ENCODE results near the gene RNFT1. TPM values are rescaled to one million over a fixed set of nuclear protein-coding genes. Genes with fewer than 3 reads are reported as not detected.
"Not testable (repeated sequence)": the region's sequence is repeated elsewhere in the genome, so short reads cannot be mapped to it uniquely, and the experiment has no call there.

Gene RNFT1
- total RNA-seq, 2 experiments from 2014 or later, result 9.7 to 11.1 TPM

- Mint-ChIP-seq H3K4me3 (peak overlapping the region; percentile 87), H3K9me3 (ENCODE audit: insufficient read depth) (no peaks in the 10 kb centered on the region), H3K4me1 (ENCODE audit: low read depth) (peaks cover 19% of the 10 kb centered on the region), H3K36me3 (ENCODE audit: low read depth) (peaks cover 7% of the 10 kb centered on the region), H3K27ac (peak overlapping the region; percentile 96), H3K27me3 (ENCODE audit: low read depth) (no peaks in the 10 kb centered on the region)
- DNase-seq (peak; percentile 65), ATAC-seq (peak; percentile 53)
- ChIA-PET CTCF (interaction anchor here (2.0 kb wide), 1 partner anchor 73 kb away, joined by 8 read pairs; no protein-coding TSS in a partner anchor), POLR2A (interaction anchor here (0.6 to 1.7 kb wide), 13 partner anchors 12 to 346 kb away, joined by 3 to 7 read pairs (median 3); partner anchors contain the start of genes HEATR6, PTRH2, RPS6KB1 and TUBD1)
Measured at GRCh38 chr17:59963738-59964481, 630 bp downstream of the RNFT1 start.

- no peaks in the 10 kb centered on the region for H3K27me3 Mint-ChIP-seq (ENCODE audit: low read depth)
- H3K4me3 Mint-ChIP-seq, result peak overlapping the region; percentile 87
- ATAC-seq (no peak), DNase-seq (no peak)
- POLR2A ChIA-PET, result no interaction called here
- no peak overlapping the region for H3K27ac Mint-ChIP-seq
- H3K36me3 Mint-ChIP-seq (ENCODE audit: low read depth), result peaks cover 12% of the 10 kb centered on the region
- H3K9me3 Mint-ChIP-seq (ENCODE audit: insufficient read depth), result no peaks in the 10 kb centered on the region
- CTCF ChIA-PET, result interaction anchor here (0.7 kb wide), 1 partner anchor 20 kb away, joined by 4 read pairs; no protein-coding TSS in a partner anchor
- H3K4me1 Mint-ChIP-seq (ENCODE audit: low read depth), result peaks cover 19% of the 10 kb centered on the region
Measured at GRCh38 chr17:59962739-59963318, 1.7 kb downstream of the RNFT1 start.

GRCh38 chr17:59959574-59959973 is 5.0 kb downstream of the RNFT1 start:
- ATAC-seq; DNase-seq; H3K4me3 Mint-ChIP-seq; H3K27me3 Mint-ChIP-seq (ENCODE audit: low read depth); POLR2A ChIA-PET; H3K9me3 Mint-ChIP-seq (ENCODE audit: insufficient read depth); H3K27ac Mint-ChIP-seq: not testable (repeated sequence)
- Mint-ChIP-seq H3K4me1 (ENCODE audit: low read depth) (peaks cover 15% of the 10 kb centered on the region), H3K36me3 (ENCODE audit: low read depth) (peaks cover 24% of the 10 kb centered on the region)
- CTCF ChIA-PET, result interaction anchor here (0.8 kb wide), 1 partner anchor 45 kb away, joined by 3 read pairs; no protein-coding TSS in a partner anchor

- ChIA-PET POLR2A (no interaction called here), CTCF (interaction anchor here (1.0 kb wide), 1 partner anchor 202 kb away, joined by 3 read pairs; no protein-coding TSS in a partner anchor)
- Mint-ChIP-seq H3K4me1 (ENCODE audit: low read depth) (peaks cover 2% of the 10 kb centered on the region), H3K4me3 (no peak overlapping the region), H3K9me3 (ENCODE audit: insufficient read depth) (no peaks in the 10 kb centered on the region), H3K27ac (no peak overlapping the region), H3K36me3 (ENCODE audit: low read depth) (peaks cover 28% of the 10 kb centered on the region), H3K27me3 (ENCODE audit: low read depth) (no peaks in the 10 kb centered on the region)
- DNase-seq, result no peak
- ATAC-seq, result no peak
Measured at GRCh38 chr17:59954856-59955255, 9.7 kb downstream of the RNFT1 start.

- H3K27ac Mint-ChIP-seq, result no peak overlapping the region
- no peak for DNase-seq
- peaks cover 20% of the 10 kb centered on the region for H3K4me1 Mint-ChIP-seq (ENCODE audit: low read depth)
- POLR2A ChIA-PET, result interaction anchor here (1.1 kb wide), 1 partner anchor 14 kb away, joined by 3 read pairs; the partner anchor contains the start of gene RNFT1
- CTCF ChIA-PET, result interaction anchor here (1.3 to 2.3 kb wide), 3 partner anchors 9 to 36 kb away, joined by 3 to 4 read pairs (median 3); no protein-coding TSS in a partner anchor
- no peak overlapping the region for H3K4me3 Mint-ChIP-seq
- ATAC-seq, result no peak
- H3K9me3 Mint-ChIP-seq (ENCODE audit: insufficient read depth), result no peaks in the 10 kb centered on the region
- no peaks in the 10 kb centered on the region for H3K27me3 Mint-ChIP-seq (ENCODE audit: low read depth)
- peaks cover 36% of the 10 kb centered on the region for H3K36me3 Mint-ChIP-seq (ENCODE audit: low read depth)
Measured at GRCh38 chr17:59950049-59950448, 14.5 kb downstream of the RNFT1 start.

- peaks cover 46% of the 10 kb centered on the region for H3K36me3 Mint-ChIP-seq (ENCODE audit: low read depth)
- CTCF ChIA-PET, result not testable (repeated sequence)
Measured at GRCh38 chr17:59947310-59947709, 17.2 kb downstream of the RNFT1 start.

GRCh38 chr17:59946433-59946832 is 18.1 kb downstream of the RNFT1 start:
- H3K4me3 Mint-ChIP-seq, result not testable (repeated sequence)

More at GRCh38 chr17:59947310-59947709, 17.2 kb downstream of the RNFT1 start:
- H3K27ac Mint-ChIP-seq, result peak overlapping the region; percentile 16
- POLR2A ChIA-PET, result interaction anchor here (1.0 kb wide), 1 partner anchor 17 kb away, joined by 3 read pairs; the partner anchor contains the start of gene RNFT1
- not testable (repeated sequence) for DNase-seq; H3K4me3 Mint-ChIP-seq; ATAC-seq; H3K27me3 Mint-ChIP-seq (ENCODE audit: low read depth); H3K9me3 Mint-ChIP-seq (ENCODE audit: insufficient read depth)
- H3K4me1 Mint-ChIP-seq (ENCODE audit: low read depth), result peaks cover 23% of the 10 kb centered on the region

GRCh38 chr17:59941131-59941530 is 23.4 kb downstream of the RNFT1 start:
- no peaks in the 10 kb centered on the region for H3K9me3 Mint-ChIP-seq (ENCODE audit: insufficient read depth)
- peaks cover 15% of the 10 kb centered on the region for H3K4me1 Mint-ChIP-seq (ENCODE audit: low read depth)
- no peak overlapping the region for H3K4me3 Mint-ChIP-seq
- DNase-seq, result no peak
- H3K27me3 Mint-ChIP-seq (ENCODE audit: low read depth), result no peaks in the 10 kb centered on the region
- ChIA-PET POLR2A (no interaction called here), CTCF (interaction anchor here (1.2 to 1.3 kb wide), 2 partner anchors 10 to 27 kb away, joined by 3 read pairs; no protein-coding TSS in a partner anchor)
- no peak for ATAC-seq
- H3K27ac Mint-ChIP-seq, result no peak overlapping the region
- H3K36me3 Mint-ChIP-seq (ENCODE audit: low read depth), result peaks cover 53% of the 10 kb centered on the region

More at GRCh38 chr17:59946433-59946832, 18.1 kb downstream of the RNFT1 start:
- H3K9me3 Mint-ChIP-seq (ENCODE audit: insufficient read depth); DNase-seq; CTCF ChIA-PET; ATAC-seq; H3K27ac Mint-ChIP-seq; H3K27me3 Mint-ChIP-seq (ENCODE audit: low read depth): not testable (repeated sequence)
- POLR2A ChIA-PET, result interaction anchor here (1.0 kb wide), 1 partner anchor 18 kb away, joined by 3 read pairs; the partner anchor contains the start of gene RNFT1
- H3K36me3 Mint-ChIP-seq (ENCODE audit: low read depth), result peaks cover 47% of the 10 kb centered on the region
- H3K4me1 Mint-ChIP-seq (ENCODE audit: low read depth), result peaks cover 22% of the 10 kb centered on the region

- CTCF ChIA-PET, result interaction anchor here (1.2 kb wide), 1 partner anchor 10 kb away, joined by 3 read pairs; no protein-coding TSS in a partner anchor
- Mint-ChIP-seq H3K36me3 (ENCODE audit: low read depth) (peaks cover 52% of the 10 kb centered on the region), H3K4me1 (ENCODE audit: low read depth) (peaks cover 12% of the 10 kb centered on the region)
- H3K4me3 Mint-ChIP-seq; H3K27ac Mint-ChIP-seq; H3K9me3 Mint-ChIP-seq (ENCODE audit: insufficient read depth); ATAC-seq; POLR2A ChIA-PET; DNase-seq; H3K27me3 Mint-ChIP-seq (ENCODE audit: low read depth): not testable (repeated sequence)
Measured at GRCh38 chr17:59940697-59941096, 23.8 kb downstream of the RNFT1 start.

- DNase-seq; H3K4me1 Mint-ChIP-seq (ENCODE audit: low read depth); ATAC-seq; POLR2A ChIA-PET; H3K27me3 Mint-ChIP-seq (ENCODE audit: low read depth); H3K27ac Mint-ChIP-seq; H3K4me3 Mint-ChIP-seq; H3K9me3 Mint-ChIP-seq (ENCODE audit: insufficient read depth): not testable (repeated sequence)
- CTCF ChIA-PET, result interaction anchor here (0.8 kb wide), 1 partner anchor 180 kb away, joined by 3 read pairs; no protein-coding TSS in a partner anchor
- peaks cover 62% of the 10 kb centered on the region for H3K36me3 Mint-ChIP-seq (ENCODE audit: low read depth)
Measured at GRCh38 chr17:59933317-59933716, 31.2 kb downstream of the RNFT1 start.

GRCh38 chr17:59930768-59931167 is 33.8 kb downstream of the RNFT1 start:
- H3K27ac Mint-ChIP-seq; H3K27me3 Mint-ChIP-seq (ENCODE audit: low read depth); CTCF ChIA-PET; H3K9me3 Mint-ChIP-seq (ENCODE audit: insufficient read depth); DNase-seq; H3K4me3 Mint-ChIP-seq; H3K4me1 Mint-ChIP-seq (ENCODE audit: low read depth); ATAC-seq; POLR2A ChIA-PET: not testable (repeated sequence)
- peaks cover 59% of the 10 kb centered on the region for H3K36me3 Mint-ChIP-seq (ENCODE audit: low read depth)

GRCh38 chr17:59930121-59930520 is 34.4 kb downstream of the RNFT1 start:
- peaks cover 64% of the 10 kb centered on the region for H3K36me3 Mint-ChIP-seq (ENCODE audit: low read depth)
- DNase-seq; CTCF ChIA-PET; H3K4me3 Mint-ChIP-seq; H3K27ac Mint-ChIP-seq; H3K4me1 Mint-ChIP-seq (ENCODE audit: low read depth); H3K27me3 Mint-ChIP-seq (ENCODE audit: low read depth); H3K9me3 Mint-ChIP-seq (ENCODE audit: insufficient read depth); POLR2A ChIA-PET; ATAC-seq: not testable (repeated sequence)

All from activated CD8-positive, alpha-beta T cell treated with anti-CD3 and anti-CD28 coated beads, Interleukin-2, amount 10 ng/mL, durations not matched to agents 7 days and 5 days (primary cell).